SKM-1 (cell line): ENCODE measurements around the gene DAP.

Experiments
- DNase-seq: peaks from one replicate; lab custom pipeline; 2025; ENCODE audit not compliant: unreplicated experiment; lab: John Stamatoyannopoulos, UW

The DAP gene

DNA sequence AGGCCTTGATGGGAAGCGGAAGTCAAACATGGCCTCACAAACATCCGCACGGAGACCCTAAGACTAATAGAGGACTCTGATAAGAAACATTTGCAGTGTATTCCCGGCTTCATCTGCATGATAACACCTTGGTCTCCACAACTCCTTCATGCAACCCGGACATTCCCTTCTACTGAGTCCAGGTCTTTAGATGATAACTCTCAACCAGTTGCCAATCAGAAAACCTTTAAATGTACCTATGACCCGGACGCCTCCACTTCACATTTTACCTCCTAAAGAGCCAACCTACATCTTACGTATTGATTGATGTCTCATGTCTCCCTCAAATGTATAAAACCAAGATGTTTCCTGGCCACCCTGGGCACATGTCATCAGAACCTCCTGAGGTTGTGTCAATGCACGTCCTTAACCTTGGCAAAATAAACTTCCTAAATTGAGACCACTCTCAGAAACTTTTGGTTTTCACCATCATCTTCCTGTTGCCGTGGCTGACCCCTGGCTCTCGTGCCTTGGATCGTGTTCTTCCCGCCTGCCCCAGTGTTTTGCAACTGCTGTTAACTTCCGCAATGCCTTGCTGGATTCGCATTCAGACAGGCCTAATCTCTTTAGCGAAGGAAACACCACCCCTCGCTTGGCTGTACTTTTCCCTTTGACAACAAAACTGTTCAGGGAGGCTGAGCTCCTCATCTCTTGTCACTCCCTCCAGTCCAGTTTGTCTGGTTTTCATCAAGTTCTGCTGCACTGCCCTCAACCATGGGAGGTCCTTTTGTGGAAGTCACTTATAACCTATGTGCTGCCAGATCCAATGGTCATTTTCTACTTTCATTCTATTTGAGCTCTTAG, 1.1 kb upstream of the DAP start:
- DNase-seq, result peak; percentile 79

DNA sequence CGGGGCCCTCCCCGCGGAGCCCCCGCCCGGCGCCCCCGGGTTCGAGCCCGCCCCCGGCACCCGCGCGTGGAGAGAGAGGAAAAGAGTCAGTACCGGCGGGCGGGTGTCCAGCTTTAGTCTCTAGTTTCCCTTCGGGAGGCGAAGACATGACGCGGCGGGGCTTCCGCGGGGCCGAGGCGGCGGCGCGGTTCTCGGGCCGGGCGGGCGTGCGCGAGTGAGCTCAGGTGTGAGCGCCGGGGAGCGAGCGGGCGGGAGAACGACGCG, 181 bp downstream of the DAP start:
- no peak for DNase-seq

DNA sequence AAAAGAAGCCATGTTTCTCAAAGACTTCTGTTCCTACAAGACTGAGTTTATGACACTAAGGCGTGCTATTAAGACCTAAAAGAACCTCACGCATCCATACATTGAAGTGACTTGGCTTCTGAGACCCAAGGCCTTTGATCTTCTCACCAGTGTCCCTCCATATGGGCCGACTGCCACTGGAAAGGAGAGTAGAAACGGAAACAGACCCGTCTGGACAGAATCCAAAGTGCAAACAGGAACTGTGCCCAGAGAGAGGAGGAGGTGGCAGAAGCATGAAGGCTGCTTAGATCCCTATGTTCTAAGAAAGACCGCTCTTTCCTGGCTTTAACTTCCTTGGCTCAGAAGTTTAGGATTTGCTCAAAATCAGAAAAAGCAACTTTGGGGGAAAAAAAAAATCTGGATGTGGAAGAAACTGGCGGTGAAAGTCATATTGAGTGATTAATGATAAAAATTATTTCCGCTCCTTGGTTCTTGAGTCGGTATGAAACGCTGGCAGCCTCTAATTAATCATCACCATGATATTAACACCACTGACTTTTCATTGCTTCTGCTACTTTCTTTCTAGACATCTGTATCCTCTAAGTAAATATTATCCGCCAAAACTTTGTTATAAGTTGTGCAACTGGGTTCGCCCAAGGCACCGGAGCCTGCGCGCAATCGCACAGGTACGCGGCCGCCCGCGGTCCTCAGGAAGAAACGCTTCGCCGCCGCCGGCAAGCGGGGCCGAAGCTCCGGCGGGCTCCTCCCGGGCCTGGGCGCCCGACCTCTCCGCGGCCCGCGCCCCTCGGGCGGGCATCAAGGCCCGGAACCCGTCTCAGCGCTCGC, 726 bp downstream of the DAP start:
- DNase-seq, result no peak

DNA sequence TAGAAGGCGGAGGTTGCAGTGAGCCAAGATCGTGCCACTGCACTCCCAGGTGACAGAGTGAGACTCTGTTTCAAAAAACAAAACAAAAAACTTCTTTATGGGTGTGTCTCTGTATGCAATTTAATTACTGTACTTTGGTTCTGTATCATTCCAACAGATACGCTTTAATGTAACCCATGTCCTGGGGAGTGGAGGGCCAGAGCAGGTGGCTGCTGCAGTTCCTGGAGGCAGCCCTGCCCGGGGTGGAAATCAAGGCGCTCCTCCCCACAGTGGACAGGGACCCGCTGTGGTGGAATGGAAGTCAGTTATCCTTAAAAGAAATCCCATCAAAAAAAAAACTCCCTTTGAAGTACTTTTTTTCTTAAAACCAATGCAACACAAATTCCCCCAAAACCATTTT, 1.9 kb downstream of the DAP start:
- no peak for DNase-seq

DNA sequence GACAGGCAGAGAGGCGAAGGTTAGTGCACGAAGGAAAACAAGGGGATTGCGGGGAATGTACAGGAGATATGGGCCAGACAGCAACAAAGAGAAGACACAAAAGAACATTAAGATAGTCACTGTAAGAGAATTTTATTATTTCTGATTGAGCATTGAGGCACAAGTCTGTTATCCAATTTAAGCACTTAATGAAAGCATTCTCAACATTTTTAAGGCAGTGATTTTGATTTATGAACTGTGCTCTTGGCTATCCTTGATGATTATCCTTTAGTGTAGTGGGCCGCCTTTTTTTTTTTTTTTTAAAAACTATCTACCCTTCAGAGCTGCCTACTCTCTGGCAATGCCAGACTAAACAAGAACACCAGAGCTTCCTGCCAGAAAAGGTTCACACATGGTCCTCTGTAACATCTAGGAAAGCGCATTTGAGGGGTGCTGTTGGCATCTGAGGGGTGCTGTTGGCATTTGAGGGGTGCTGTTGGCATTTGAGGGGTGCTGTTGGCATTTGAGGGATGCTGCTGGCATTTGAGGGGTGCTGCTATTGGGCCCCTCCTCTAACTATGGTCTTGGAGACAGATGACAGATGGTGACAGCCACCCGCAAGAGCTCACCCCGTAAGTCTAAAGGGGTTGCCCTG, 3.0 kb downstream of the DAP start:
- DNase-seq, result no peak

DNA sequence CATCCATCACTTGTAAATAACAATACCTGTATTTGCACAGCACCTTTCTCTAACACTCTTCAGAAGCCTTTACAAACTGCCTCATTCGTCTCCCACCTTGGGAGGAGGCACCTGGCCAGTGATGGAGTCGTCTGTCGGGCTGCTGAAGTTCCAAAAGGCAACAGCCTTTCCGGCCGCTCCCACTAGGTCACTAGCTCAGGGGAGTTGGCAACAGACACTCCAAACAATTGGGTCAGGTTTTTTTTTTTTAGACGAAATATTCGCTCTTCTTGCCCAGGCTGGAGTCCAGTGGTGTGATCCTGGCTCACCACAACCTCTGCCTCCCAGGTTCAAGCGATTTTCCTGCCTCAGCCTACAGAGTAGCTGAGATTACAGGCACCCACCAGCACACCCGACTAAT, 4.0 kb downstream of the DAP start:
- DNase-seq, result no peak

DNA sequence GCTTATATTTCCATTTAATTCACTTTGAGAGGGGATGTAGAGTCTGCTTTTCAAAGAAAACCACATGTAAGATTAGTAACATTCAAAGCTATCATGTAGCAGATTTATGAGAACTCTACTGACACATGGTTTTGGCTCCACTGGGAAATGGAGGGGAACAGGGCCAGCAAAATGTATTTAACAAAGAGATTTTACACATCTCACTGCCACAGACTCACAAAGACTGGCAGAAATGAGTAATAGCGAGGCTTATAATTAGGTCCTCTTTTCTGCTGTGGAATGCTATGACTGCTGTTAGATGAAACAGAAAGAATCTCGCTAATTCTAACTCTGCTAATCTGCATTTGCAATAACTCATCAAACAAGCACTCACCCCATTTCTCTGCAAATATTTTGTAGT, 4.5 kb downstream of the DAP start:
- no peak for DNase-seq

DNA sequence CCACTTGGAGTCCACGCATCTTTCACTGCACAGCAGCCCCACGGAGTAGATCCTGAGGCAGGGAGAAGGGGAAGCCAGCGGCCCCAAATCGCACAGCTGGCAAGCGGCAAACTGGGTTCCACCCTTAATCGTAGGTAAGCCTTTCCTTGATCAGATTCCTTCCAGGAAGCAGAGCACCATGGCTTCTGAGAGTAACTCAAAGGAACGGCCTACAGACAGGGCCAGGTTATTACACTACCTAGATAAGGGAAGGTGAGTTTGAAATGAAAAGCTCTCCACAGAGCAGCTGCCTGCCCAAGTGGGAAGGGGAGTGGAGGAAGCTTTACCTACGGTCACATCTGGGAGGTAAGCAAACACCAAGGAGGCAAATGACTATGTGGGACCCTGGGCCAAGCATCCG, 7.9 kb downstream of the DAP start:
- DNase-seq, result no peak

DNA sequence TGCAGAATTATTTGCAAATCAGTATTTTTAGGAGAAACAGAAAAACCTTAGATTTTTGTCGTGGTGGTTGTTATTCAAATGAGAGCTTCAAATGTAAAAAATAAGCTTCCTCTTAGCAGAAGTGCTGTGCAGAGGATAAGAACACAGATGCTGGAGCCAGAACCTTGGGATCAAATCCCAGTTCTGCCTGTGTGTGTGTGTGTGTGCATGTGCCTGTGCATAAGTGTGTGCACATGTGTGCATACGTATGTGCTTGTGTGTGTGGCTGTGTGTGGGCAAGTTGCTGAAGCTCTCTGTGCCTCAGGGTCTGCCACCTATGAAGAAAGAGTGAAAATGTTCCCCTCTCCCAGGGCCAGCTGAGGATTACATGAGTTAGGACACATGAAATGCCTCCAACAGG, 8.6 kb downstream of the DAP start:
- no peak for DNase-seq

DNA sequence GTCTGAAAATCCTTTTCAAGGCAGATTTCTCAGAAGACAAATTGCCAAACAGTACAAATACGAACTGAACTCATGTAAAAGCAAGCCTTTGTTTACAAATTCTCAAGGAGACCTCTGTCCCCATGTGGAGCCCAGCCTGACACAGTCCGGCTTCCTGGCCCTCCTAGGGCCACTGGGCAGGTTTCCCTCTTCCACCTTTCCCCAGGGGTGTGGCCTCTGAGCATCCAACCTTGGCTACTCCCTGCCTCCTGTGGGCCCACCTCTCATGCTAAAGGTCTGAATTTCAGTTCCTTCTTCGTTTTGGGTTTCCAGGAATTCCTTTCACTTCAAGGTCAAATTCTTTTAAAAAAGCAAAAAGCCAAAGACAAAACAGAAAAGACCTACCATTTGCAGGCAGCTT, 10.1 kb downstream of the DAP start:
- DNase-seq, result no peak

DNA sequence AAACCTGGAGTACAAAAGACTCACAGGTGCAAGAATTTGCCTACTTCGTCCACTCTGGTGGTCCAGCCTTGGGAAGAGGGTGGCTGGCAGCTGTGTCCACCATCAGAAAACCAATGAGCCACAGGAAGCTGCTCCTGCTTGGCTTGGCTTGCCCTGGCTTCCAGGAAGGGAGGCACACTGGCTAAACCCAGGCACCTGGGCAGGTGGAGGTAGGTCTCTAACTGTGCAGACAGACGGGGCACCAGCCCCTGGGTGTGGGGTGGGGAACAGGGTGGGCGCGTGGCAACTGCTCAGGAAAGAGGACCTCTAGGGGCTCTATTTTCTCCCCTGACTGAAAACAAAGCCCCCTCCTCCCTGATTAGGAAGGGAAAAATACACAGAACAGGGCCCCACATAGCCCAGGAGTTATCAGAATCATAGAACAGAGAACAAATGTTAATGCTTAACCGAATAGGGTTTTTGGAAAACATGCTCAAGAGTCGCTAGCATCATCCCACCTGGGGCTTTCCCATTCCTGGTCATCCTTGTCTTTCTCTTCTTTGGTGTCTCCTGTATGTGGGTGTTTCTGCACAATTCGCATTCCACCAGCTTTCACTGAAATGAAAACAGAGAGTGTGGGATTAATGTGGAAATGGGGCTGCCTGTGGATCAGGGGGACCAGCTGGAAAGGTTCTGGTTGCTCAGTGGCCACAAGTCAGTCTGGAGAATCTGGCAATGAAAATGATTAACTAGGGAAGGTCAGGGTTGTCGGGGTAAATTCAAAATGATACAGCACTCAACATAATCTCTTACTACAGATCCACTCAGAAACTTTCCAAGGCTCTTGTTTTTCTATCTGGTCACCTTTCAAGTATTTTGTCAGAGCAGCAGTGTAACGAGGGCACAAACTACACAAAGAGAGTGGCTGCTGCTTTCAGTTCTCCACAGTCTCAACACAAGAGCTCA, 13.1 kb downstream of the DAP start:
- no peak for DNase-seq

DNA sequence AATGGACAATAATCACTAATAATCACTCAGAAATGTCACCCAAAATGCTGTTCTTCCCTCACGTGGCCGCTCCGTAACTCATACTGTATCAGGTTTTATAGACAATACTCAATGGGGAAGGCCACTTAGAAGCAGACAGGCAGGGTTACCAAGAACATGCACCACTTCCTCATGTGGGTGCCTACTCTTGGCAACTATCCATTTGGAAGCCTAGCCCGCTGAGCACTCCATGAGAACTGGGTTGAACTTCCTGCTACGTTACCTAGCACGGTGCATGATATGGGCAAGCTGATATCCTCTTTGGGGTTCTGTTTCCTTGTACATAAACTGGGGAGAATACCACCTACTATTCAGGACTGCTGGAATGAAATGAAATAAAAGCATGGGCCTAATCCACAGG, 14.3 kb downstream of the DAP start:
- no peak for DNase-seq

DNA sequence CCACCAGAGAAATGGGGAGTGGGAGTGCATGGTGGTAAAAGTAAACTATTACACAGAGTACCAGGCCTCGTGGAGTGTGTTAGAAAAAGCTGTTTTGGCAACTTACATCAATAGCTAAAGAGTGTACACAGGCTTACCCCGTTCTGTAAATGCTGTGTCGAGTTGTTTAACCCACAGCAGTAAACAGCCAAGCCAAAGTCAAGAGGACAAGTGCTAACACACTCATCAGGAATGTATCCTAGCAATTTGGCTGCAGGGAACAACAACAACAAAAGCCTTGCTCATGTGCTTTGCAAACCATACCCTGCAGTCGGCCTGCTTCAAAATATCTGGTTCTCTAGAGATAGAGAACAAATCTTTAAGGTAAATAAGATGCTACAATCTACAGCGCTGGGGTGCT, 15.9 kb downstream of the DAP start:
- DNase-seq, result no peak

DNA sequence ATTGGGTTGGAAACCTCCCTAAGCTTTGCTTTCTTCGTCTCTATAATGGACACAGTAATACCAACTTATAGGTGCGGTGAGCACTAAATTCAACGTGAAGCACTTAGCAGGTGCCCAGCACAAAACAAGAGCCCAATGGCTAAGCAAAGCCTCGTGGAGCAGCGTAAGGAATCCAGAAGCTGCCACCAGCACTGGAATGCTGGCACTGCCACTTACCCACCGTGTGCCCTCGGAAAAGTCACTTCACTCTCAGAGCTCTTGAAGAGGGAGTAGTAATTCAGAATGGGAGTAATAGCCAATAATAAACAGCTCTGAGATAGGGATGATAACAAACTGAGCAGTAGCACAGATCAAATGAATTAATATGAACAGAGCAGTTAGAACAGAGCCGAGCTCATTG, 16.4 kb downstream of the DAP start:
- no peak for DNase-seq

DNA sequence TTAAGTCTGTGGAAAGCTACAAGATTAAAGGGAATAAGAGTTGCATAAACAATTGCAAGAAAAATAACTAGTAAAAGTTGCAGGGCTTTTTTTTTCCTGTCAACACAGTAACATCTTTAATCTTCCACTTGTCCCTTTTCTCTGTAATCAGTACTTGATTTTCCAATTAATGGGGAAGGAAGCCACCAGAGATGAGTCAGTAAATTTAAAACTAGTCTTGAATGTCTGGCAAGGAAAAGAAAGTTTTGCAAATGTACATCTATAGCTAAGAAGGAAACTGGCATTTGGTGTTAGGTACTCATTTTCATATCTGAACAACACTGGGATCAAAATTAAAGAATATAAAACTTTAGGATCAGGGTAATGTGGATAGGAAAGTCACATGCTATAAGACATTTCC, 17.1 kb downstream of the DAP start:
- no peak for DNase-seq

DNA sequence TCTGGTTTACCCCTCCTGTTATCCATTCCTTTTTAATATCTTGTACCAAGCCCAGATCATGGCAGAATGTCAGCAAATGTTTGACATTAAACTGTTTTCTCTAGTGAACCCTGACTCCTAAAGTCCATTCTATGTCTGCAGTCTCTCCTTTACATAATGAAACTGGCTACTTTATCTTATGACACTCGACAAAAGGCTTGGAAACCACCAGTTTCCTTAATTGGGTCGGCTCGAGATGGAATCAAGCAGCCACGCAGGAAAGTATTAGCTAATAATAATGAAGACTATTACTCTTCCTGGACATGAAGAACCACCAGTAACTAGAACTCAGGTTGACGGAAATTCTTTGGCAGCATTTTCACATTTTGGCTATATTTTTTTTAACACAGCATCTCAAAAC, 17.5 kb downstream of the DAP start:
- no peak for DNase-seq

DNA sequence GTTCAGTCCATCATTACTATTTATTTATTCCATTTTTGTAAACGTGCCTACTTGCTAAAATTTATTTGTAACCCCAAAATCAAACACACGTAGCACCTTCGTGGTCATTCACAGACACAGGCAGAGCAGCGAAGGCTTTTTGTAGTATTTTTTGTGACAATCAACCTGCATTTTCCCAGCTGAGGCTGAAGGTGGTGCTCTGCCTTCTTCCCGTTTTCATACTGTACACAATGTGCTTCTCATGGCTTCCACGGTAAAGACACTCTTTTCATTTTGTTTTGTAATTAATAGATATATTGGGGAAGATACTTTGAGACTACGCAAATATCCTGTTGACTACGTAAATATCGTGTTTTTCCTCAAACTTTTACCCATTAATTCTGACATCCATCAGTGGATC, 19.4 kb downstream of the DAP start:
- no peak for DNase-seq

DNA sequence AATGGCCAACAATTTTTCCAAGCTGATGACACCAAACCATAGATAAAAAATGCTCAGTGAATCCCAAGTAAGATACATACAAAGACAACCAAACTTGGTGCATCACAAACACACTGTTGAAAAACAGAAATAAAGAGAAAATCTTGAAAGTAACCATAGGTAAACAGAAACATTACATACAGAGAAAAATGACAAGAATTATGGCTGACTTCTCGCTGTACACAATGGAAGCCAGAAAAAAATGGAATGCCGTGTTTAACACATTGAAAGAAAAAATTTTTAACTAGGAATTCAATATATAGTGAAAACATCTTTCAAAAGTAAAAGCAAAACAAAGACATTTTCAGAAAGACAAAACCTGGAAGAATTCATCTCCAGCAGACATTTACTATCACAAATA, 20.6 kb downstream of the DAP start:
- no peak for DNase-seq

DNA sequence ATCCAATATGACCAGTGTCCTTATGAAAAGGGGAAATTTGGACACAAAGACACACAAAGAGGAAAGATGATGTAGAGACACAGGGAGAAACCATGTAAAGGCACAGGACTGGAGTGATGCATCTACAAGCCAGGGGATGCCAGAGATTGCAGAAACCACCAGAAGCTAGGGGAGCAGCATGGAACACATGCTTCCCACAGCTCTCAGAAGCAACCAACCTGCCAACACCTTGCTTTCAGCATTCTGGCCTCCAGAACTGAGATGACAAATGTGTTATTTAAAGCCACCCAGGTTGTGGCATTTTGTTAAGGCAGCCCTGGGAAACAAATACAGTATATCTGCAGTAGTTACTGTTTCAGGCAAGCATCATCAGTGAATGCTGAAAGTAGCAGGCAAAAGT, 23.2 kb downstream of the DAP start:
- DNase-seq, result no peak

DNA sequence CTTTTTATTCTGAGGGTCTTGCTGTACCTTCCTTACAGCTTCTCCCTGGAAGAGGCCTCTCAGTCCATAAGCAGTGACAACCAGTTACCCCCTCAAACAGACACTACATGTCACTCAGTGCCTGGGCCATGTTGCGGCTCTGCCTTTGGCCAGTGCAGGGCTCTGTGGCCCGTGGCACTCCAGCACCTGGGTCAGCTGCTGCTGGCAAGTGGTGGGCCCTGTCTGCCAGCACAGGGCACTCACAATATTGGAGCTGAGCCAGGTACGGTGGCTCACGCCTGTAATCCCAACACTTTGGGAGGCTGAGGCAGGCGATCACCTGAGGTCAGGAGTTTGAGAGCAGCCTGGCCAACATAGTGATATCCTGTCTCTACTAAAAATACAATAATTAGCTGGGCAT, 24.2 kb downstream of the DAP start:
- DNase-seq, result no peak

DNA sequence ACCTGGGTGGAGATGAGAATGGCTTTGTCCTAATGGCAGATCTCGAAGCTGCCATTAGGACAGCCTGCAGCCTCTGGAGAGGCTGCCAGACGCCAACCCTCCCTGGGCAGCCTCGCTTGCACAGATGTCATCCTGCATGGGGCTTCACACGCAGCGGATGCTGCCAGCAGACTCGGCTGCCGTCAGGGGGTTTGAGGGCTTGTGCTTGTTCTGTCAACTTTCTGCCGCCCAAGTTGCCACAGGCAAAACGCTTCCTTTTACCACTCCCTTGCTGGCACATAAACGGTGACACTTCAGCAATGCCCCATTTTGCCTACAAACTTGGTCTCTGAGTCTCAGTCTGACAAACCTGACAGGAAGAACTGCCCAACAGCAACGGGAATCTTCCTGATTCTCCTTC, 24.7 kb downstream of the DAP start:
- DNase-seq, result no peak
